GM21786 (cell line): ENCODE measurements around the gene EIF3J.
"Not testable (repeated sequence)": the region's sequence is repeated elsewhere in the genome, so short reads cannot be mapped to it uniquely, and the experiment has no call there.

Source experiments
- ATAC-seq: cut with Tn5 transposase; IDR thresholded peaks from one replicate; pipeline ENCODE4 v1.9.1; 2021; ENCODE audit not compliant: unreplicated experiment

Gene EIF3J

DNA sequence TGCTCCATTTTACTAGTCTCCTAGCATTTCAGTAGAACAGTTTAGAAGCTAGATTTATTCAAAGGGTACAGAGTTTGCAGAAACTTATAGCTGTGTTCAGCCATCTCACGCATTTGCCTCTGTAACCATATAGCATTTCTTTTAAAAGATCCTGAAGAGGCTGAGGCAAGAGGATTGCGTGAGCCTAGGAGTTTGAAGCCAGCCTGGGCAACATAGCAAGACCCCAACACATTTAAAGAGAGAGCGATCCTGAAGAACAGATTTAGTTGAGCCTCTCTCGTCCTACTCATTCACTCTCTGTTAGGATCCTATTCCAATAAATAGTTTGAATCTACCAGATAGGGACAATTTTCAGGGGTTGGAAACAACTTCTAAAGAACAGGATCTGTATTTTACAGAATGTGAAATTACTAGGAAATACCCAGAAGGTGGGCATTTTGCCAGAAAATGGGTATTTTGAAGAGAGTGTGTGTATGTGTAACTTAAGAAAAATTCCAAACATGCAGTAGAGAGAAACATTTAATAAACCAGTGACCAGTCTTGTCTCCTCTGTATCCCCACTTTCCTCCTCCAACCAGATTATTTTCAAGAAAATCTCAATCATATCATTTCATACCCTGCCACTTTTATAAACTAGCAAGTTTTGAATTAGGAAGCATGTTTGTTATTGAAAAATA lies 4.5 kb downstream of the EIF3J start:
- no peak for ATAC-seq

DNA sequence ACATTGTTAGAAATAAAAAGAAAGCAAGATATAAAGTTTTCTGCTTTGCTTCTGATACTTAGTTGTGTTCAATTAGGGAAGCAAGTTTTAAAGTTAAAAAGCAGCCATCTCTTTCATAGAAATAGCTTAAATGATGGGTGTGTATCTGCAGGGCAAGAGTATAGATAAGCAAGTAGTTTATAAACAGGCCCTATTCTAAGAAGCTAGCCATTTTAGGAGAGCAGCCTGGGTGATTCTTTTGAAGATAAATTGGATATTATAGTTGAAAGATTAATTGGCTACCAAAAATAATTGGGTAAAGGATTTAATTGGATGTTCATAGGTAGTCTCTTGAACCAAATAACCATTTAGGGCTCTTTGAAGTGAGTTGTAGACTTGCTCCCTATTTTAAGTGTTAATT lies 5.6 kb downstream of the EIF3J start:
- no peak for ATAC-seq

DNA sequence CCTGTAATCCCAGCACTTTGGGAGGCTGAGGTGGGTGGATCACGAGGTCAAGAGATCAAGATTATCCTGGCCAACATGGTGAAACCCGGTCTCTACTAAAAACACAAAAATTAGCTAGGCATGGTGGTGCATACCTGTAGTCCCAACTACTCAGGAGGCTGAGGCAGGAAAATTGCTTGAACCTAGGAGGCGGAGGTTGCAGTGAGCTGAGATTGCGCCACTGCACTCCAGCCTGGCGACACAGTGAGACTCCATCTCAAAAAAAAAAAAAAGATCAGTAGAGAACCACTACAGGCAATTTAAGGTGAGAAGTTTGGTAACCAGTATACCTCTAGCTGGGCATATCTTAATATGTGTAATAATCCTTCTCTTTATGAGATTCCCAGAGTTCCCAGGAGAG lies 7.8 kb downstream of the EIF3J start:
- ATAC-seq: not testable (repeated sequence)

DNA sequence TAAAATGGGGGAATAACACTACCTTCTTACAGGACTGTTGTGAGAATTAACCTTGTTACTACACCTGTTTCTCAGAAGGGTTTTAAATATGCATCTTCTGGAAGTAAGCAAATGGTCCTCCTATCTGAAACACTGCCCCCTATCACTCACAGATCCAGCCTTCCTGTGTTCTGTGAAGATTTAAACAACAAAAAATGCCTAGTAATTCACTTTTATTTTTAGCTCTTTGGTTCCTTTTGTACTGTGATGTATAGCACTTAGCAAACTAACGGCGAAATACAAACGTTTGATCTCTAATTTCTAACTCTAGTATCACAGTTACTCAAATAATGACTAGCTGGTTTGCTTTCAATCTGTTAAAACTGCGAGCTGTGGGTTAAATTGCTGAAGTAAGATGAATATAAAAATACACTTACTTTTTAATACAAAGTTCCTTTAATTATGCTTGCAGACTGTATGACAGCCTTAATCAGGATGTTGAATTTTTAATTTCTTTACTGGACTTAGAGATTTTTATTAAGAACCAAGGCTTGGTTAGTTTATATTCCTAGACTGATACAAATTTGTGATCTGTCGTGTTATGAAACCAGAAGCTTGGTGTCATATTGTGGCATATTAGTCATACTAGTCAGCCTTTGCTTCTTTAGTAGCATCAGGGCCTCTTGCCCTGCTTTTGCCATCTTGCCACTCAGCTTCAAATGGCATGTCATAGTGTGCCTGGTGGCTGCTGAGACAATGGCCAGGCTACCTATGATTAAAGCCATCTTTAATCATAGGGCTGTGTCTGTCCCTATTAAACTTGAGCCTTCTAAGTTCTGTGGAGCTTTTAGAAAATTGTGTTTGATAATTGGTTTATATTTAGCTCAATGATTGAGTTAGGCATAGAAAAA lies 9.2 kb downstream of the EIF3J start:
- ATAC-seq: peak; percentile 81

DNA sequence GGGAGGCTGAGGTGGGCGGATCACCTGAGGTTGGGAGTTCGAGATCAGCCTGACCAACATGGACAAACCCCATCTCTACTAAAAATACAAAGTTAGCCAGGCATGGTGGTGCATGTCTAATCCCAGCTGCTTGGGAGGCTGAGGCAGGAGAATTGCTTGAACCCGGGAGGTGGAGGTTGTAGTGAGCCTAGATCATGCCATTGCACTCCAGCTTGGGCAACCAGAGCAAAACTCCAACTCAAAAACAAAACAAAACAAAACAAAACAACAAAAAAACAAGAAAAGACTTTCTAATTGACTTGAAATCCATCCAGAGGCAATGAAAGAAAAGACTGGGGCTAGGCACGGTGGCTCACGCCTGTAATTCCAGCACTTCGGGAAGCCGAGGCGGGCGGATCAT lies 12.2 kb downstream of the EIF3J start:
- ATAC-seq: not testable (repeated sequence)

DNA sequence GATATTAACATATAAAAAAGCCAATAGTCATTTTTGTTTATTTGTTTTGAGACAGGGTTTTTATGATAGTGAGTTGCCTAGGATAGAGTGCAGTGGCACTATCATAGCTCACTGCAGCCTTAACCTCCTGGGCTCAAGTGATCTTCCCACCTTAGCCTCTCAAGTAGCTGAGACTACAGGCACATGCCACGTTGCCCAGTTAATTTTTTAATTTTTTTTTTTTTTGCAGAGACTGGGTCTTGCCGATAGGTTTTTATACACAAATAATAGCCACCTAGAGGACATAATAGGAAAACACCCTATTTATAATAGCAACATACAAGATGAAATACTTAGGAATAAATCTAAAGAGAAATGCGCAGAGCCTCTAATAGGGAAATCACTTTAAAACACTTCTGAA lies 13.3 kb downstream of the EIF3J start:
- ATAC-seq: no peak

DNA sequence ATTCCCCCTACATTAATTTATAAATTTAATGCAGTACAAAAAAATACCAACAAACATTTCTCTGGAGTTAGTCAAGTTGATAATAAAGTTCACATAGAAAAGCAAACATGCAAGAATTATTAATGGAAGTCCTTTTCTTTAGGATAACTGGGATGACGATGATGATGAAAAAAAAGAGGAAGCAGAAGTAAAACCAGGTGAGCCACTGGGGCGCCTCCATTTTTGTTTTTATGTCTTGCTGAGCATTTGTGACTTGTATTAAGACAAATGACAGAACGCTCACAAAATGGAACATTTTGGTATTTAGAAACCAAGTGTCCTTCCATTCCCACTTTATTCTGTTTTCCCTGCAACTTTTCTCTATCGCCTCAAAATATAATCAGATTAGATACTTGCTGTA lies 13.8 kb downstream of the EIF3J start:
- no peak for ATAC-seq

DNA sequence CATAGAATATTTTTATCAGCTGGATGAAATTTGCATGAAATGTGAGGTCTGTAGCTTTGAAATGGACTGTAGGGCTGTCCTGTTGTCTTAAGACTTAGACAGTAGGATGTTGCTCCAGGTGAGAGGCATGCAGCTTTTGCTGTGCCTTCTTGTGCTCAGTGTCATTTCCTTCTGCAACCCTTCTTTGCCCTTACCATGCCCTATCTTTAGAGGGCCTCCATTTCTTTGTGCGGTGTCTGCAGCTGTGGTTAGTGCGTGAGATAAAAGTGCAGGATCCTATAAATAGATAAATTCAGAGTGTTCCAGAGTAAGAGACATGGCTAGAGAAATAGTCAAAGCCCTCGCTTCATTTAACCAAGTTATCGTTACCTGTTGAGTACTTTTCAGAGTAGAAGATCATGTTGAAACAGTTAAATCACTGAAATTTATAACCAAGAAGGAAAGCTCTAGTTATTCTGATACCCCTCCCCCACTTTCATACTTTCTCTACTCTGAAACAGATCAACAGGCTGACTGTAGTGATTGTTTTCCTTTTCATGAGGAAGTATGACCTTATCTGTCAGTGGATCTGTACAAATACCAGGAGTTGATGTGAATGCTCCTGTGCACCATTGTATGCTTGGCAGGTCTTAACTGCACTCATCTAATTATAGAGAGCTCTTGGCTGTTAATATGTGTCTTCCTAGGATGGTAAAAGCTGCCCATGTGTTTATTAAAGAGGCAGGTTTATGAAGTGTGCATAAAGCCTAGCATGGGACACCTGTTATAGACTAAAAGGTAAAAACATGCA lies 18.2 kb downstream of the EIF3J start:
- ATAC-seq: no peak

DNA sequence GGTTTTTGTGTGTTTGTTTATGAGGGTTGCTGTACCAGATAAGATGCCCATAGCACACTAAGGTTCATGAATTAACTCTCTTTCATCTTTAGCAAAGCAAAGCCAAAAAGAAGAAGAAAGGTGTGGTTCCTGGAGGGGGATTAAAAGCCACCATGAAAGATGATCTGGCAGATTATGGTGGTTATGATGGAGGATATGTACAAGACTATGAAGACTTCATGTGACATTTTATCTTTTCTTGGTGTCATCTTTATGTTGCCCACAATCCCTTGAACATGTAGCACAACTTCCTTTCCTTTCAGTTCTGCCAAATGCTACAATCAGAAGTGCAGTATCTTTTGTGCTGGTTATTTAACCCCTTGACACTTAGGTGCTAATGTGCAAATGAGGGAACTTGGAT lies 24.0 kb downstream of the EIF3J start:
- not testable (repeated sequence) for ATAC-seq

DNA sequence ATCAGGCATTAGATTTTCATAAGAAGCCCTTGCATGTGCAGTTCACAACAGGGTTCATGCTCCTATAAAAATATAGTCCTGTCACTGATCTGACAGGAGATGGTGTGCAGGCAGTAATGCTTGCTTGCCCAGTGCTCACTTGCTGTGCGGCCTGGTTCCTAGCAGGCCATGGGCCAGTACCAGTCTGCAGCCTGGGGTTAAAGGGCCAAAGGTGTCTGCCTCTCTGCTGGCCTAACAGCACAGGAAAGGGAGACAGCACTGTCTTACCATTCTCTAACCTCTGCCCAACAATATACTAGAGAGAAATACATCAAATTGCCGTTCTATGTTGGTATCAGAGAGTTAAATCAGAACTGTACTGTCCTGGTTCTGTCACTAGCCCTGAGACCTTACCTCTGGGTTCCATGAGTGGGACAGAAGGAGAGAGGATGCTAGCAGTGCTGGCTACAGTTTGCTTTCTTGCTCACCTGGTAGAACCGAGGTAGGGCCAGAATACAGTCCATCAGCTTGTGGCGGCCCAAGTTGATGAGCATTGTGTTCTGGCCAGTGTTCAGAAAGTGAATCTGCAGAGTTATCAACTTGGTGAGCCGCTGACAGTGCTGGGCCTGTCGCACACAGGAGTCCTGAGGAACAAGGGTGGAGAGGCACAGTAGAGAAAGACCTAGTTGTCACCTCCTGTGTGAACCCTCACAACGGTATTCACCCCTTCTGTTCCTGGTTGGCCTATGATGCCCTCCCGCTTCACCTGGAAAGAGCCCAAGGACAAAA lies 28.6 kb downstream of the EIF3J start:
- ATAC-seq: no peak

DNA sequence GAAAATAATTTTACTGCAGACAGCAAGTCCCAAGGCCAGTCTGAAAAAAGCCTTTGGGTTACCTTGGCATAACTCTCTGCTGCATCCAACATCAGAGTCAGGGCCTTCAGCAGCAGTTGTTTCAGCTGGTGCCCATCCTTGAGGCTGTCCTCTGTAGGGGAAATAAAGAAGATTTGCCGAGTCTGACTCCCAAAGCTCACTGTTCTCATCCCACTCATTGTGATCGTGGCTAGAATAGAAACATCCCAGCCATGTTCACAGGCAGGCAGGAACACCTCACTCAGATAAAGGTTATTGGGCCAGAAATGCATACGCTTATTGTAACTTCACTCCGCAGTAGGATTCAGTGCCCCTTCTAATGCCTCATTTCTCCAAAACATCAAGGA lies 29.2 kb downstream of the EIF3J start:
- no peak for ATAC-seq

DNA sequence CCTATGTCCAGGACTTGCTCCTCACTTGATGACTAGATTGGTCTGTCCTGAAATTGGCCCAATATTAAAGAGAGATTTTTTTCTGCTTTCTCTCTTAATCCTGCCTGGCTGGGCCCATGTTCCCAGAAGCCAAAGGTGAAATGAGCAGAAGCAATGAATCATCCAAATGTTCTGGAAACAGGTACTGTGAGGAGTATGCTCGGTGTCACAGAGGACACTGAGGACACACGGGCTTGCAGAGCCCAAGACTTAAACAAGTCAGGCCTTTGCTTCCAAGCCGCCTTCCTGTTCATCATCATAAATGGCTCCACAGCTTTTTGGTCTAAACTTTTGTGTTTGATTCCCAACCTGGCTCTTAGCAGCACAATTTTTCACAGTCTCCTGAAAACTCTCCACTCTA lies 31.4 kb downstream of the EIF3J start:
- no peak for ATAC-seq

DNA sequence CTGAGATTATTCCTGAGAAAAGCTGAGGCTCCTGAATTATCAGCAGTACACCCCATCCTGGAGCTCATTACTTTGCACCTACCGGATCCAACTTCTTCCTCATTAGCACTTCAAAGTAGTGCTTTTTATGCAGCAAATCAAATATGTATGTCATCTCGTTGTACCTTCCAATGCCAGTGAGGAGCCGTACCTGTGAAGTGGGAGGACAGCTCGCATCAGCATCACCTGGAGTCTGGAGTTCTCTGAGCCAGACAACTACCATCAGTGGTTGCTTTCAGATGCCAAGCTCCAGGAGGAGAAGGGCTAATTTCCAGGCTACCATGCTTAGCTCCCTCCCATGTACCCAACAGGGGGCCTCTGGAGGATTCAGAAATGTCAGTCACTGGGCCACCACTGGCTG lies 32.4 kb downstream of the EIF3J start:
- ATAC-seq: no peak

DNA sequence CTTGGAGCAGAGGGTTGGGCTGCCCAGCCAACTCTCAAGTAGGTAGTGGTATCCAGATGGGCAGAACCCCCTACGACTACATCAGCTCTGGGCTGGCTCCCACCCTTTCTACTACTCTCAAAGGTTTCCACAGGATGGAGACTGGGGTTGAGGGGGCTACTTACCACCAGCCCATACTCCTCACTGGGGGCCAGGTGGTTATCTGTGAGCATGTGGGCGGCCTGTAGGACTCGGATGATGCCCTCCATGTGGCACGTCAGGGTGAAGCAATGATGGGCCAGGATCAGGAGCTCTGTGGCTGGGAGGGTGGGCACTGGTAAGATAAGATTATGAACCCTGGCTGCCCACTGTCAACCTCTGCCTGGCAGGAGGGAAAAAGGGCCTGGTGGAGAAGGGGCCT lies 33.4 kb downstream of the EIF3J start:
- no peak for ATAC-seq

DNA sequence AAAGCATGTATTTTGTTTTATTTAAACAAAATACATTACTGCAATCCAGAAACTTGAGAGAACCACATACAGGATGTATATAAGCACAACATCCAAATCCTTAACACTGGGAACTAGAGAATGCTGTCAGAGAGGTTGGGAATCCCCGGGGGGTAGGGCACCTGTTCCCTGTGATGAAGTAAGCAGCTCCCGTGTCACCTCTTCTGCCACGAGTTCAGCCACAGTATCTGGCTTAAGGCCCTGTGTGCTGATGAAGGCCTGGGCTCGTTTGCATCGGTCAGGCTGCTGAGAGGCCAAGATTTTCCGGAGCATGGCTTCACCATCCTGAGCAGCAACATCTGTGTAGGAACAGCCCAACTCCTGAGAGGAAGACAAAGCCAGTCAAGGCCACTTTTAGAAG lies 36.4 kb downstream of the EIF3J start:
- ATAC-seq: no peak

DNA sequence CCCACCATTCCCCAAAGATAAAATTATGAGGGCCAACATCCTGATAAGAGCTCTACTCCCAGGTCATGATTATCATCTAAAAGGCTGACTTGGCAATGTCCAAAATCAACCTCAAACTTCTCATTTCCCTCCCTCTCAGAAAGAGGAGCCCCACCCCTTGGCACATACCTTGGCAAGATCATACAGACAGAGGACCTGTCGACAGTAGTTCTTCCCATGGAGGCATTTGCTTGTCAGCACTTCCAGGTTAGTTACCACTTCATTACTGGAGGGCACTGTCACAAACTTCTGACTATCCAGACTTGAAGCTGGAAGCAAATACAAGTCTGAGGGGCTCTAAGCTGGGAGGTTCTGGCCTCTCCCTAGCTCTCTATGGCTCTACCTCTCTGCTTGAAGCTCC lies 37.8 kb downstream of the EIF3J start:
- no peak for ATAC-seq

DNA sequence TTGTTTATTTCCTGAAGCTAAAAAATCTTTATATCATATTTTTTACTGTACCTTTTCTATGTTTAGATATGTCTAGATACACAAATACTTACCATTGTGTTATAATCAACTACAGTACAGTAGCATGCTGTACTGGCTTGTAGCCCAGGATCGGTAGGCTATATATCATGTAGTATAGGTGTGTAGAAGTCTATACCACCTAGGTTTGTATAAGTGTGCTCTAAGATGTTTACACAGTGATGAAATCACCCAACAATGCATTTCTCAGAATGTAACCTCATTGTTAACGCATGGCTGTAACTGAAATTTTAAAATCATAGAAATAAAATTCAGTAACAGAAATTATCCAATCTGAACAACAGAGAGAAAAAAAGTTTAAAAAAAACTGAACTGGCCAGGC lies 43.2 kb downstream of the EIF3J start:
- no peak for ATAC-seq

DNA sequence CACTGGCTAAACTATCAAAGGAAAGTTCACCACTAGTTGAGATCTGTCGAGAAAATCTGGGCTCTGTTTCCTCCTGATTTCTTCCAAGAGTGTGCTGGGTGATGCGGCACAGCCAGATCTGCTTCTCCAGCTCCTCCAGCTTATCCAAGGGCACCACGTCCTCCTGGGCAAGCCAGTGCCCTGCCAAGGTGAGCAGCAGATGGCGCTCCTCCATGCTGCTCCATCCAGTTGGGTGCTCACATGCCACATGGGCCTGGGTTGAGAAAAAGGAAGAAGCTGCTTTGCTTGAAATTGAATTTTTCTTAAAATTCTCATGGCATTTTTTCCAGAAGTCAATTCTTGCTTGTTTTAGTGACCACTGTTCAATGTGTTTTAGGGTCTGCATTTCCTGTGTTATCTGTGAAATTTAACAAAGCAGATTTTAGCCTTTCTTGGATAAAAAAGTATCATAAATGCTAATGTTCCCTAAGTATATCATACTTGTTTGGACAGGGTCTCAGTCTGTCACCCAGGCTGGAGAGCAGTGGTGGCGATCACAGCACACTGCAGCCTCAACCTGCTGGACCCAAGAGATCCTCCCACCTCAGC lies 47.3 kb downstream of the EIF3J start:
- no peak for ATAC-seq

DNA sequence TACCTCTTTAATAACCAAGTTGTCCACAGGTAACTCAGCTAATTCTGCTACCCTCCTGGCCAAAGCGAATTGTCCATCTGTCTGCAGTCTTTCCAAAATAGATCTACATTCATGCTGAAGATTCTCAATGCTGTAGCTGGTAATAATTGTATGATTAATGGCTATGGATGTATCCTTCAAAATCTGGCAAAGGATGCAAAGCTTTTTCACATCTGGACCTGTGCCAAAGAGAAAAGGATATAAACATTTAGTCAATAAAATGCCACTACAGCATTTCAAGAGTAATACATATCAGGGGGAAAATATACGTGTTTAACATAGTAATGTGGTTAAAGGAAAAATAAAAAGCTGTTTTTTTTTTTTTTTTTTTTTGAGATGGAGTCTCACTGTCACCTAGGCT lies 48.7 kb downstream of the EIF3J start:
- no peak for ATAC-seq

DNA sequence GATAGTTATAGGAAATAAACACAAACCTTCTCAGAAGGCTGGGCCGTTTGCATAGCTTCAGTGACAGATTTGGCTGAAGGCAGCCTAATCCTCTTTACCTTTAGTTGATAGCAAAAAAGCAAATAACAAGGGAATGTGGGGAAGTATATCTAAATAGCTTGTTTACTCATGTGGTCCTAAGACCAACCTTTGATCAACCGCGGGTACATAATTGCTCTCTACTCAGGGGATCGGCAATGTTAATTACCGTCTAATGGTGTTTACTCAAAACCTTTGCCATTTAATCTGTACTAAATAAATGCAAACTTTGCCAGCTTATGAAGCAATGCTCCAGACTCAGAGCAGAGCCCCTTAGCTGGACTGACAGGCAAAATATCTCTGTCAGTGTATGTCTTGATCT lies 51.6 kb downstream of the EIF3J start:
- no peak for ATAC-seq

DNA sequence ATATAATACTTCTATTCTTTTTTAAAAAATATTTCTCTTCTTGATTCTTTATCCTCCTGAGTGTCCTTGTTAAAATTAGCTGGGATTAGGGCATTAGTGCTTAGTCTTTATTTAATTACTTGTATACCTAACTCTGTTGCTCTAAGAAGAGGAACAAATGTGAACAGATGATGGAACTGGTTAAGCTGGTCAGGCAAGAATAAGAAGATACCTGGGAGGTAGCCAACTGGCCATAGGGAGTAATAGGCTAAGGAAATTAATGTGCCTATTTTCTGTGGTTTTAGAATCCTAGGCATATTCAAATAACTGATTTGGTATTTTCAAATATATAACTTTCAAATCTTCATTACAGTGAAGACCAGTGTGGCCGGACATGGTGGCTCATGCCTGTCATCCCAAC lies 54.4 kb downstream of the EIF3J start:
- ATAC-seq: no peak
